H1 (cell line): ENCODE data around the gene SMIM24. TPM values are rescaled to one million over a fixed set of nuclear protein-coding genes. Genes with fewer than 3 reads are reported as not detected.

Source experiments
- CBX5 ChIP-seq: fragments of 300-800, 300-1000 bp; sonication (generic); IDR thresholded peaks from 2 replicates; pipeline ENCODE4 v1.7.1; 2016; ENCODE audit warnings: antibody characterized with exemption, low read length, low read depth
- KDM4A ChIP-seq: IDR thresholded peaks from one replicate; pipeline ENCODE4 v1.7.1; 2012; ENCODE audit warnings: low read depth, mild to moderate bottlenecking, moderate library complexity, low read length, inconsistent platforms; ENCODE audit not compliant: severe bottlenecking
- USF2 ChIP-seq: IDR thresholded peaks from 2 replicates; pipeline ENCODE4 v1.6.1; 2011; ENCODE audit warnings: low read length, improper control_type of control experiment
- polyA plus RNA-seq, 7 experiments: library from polyadenylated mRNA; depleted of rRNA in 3 of 7; stranded (reverse) in 5 of 7; unstranded in 2 of 7; fragments of >200 nt in 5 of 7; fragments of 200-250 nt in 2 of 7; gene quantifications; 1 replicate in 5 of 7; 2 replicates in 1 of 7; 4 replicates in 1 of 7; pipeline versions ENCODE4 v1.2.1 to v1.2.3, GENCODE V29; 2011 to 2013; ENCODE audit warnings: missing spikeins in 2 of 7, mixed read lengths in 2 of 7
- total RNA-seq: library from RNA; stranded (reverse); fragmentation: NEBNext Ultra II Directional; extraction: Animal tissue kit (Norgen Biotek cat#: 25700); gene quantifications from 2 replicates; pipeline ENCODE4 v1.2.1, GENCODE V29; 2021

Gene SMIM24
- total and polyA plus RNA-seq, 2 of the 8 experiments (the other 6 are each of a cell fraction or from before 2014, with no cell fraction given): 3.8 to 4.5 TPM

GRCh38 chr19:3463714-3464586 is 16.4 kb downstream of the SMIM24 start (continued):
- TF ChIP-seq USF2 (no peak), CBX5 (no peak), KDM4A (no peak)
